Suprapubic skin (tissue), 4 donors: Measurements from ENCODE around the gene NTNG2.

ENCODE experiments used
- POLR2A ChIP-seq, 2 donors: fragments of 450-650 bp; IDR thresholded peaks; one replicate each; pipeline ENCODE4 v1.6.1; 2017; ENCODE audit warnings: antibody characterized with exemption in 2 of 2, mild to moderate bottlenecking in 2 of 2, moderate library complexity in 2 of 2
- POLR2AphosphoS5 ChIP-seq, 3 donors: sonication (generic); formaldehyde crosslinking; IDR thresholded peaks; one replicate each; pipeline ENCODE4 v1.6.1; 2017; ENCODE audit warnings: antibody characterized with exemption in 3 of 3
- TF ChIP-seq, protein P1 (sequence below), 2 donors: fragments of 200-600 bp in 1 of 2; fragments of 450-650 bp in 1 of 2; sonication (generic) in 1 of 2; IDR thresholded peaks; one replicate each; pipeline ENCODE4 v1.5.1; 2016 to 2019; ENCODE audit warnings: antibody characterized with exemption in 2 of 2, mild to moderate bottlenecking in 1 of 2, moderate library complexity in 1 of 2

DNA sequence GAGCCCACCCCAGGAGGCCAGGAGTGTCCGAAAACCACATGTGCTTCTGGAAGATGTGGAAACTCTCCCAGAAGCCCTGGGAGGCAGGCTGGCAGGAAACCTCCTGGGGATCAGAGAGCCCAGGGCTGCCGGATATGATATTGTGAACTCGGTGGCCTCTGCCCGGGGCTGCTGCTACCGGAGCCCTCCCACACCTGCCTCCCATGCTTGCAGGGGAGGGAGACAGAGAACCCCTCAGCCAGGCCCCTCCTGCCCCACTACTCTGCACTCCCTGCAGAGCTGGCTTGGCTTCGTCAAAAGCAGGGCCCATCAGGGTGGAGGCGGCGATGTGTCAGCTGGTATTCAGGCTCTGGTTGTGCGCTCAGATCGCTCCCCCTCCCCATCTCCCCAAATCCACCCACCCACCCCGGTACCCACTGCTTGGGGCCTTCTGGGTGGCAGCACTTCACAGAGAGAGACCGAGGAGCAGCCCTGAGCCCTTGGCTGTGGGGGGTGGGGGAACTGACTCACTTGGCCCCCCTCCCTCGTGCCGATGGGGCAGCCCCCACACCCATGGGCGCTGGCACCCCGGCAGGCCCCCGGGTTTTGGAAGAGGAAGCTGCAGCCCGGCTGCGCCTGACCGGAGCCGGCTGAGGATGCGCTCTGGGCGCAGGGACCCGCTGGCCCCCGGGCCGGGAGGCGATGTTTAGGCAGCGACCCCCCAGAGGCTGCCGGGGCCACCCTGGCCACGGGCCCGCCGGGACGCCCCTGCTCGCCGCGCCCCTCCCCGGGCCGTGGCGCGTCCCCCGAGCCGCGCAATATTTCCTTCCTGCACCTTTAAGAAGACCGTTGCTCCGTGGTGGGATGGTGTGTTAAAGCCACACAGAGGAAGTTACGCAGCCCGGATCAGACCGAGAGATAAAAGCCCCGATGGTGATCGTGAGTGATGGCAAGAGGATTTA is 786 bp upstream of the NTNG2 start:
- TF ChIP-seq, protein P1, sequence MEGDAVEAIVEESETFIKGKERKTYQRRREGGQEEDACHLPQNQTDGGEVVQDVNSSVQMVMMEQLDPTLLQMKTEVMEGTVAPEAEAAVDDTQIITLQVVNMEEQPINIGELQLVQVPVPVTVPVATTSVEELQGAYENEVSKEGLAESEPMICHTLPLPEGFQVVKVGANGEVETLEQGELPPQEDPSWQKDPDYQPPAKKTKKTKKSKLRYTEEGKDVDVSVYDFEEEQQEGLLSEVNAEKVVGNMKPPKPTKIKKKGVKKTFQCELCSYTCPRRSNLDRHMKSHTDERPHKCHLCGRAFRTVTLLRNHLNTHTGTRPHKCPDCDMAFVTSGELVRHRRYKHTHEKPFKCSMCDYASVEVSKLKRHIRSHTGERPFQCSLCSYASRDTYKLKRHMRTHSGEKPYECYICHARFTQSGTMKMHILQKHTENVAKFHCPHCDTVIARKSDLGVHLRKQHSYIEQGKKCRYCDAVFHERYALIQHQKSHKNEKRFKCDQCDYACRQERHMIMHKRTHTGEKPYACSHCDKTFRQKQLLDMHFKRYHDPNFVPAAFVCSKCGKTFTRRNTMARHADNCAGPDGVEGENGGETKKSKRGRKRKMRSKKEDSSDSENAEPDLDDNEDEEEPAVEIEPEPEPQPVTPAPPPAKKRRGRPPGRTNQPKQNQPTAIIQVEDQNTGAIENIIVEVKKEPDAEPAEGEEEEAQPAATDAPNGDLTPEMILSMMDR (IDR thresholded peaks at IDR 0.05): no peak
- TF ChIP-seq POLR2A (IDR thresholded peaks at IDR 0.05): no peak
- TF ChIP-seq POLR2AphosphoS5 (IDR thresholded peaks at IDR 0.05): no peak
